ENCODE results near the gene IPMK. TPM values are rescaled to one million over a fixed set of nuclear protein-coding genes. Genes with fewer than 3 reads are reported as not detected.

IPMK gene
- total and polyA plus RNA-seq, 2 donors from 2014 or later: 1.7 to 5.0 TPM

- intact Hi-C loops (cut with DNase I): no loop called here
- FAIRE-seq: peak; percentile 19
- H3K9ac ChIP-seq (ENCODE audit: low read length in 3 of 3): no peak overlapping the region
- peaks cover 0 to 3% (median 0%) of the 10 kb centered on the region in 3 donors for H3K4me1 ChIP-seq (ENCODE audit: control insufficient read depth in 2 of 3, insufficient read depth in 2 of 3, low read depth in 1 of 3, low read length in 3 of 3)
- no peaks in the 10 kb centered on the region for H3K27me3 ChIP-seq (ENCODE audit: control insufficient read depth, insufficient read depth, low read length)
- DNase-seq: peak in 2 of 5 donors; percentile 16 to 39
- TF ChIP-seq CTCF (IDR thresholded peaks at IDR 0.05; ENCODE audit: borderline replicate concordance, extremely low read depth, insufficient read depth): peak; percentile 80
- H3K9me3 ChIP-seq (ENCODE audit: control insufficient read depth in 2 of 3, insufficient read depth in 1 of 3, low read length in 3 of 3): no peaks in the 10 kb centered on the region
- H3K27ac ChIP-seq (ENCODE audit: low read depth in 2 of 2, low read length in 2 of 2): no peak overlapping the region
- H3K36me3 ChIP-seq (ENCODE audit: control insufficient read depth in 2 of 3, insufficient read depth in 3 of 3, low read length in 3 of 3): no peaks in the 10 kb centered on the region
- no peak overlapping the region for H3K4me3 ChIP-seq (ENCODE audit: low read length in 3 of 3)
Measured at GRCh38 chr10:58291538-58292174, 24.0 kb upstream of the IPMK start.

GRCh38 chr10:58282615-58283014 lies 14.9 kb upstream of the IPMK start:
- TF ChIP-seq CTCF (IDR thresholded peaks at IDR 0.05; ENCODE audit: borderline replicate concordance, extremely low read depth, insufficient read depth): no peak
- intact Hi-C loops (cut with DNase I): loop anchor here (10.0 kb wide), 1 partner anchor 98 kb away; no protein-coding TSS in a partner anchor
- peaks cover 0 to 3% (median 0%) of the 10 kb centered on the region in 3 donors for H3K36me3 ChIP-seq (ENCODE audit: control insufficient read depth in 2 of 3, insufficient read depth in 3 of 3, low read length in 3 of 3)
- no peaks in the 10 kb centered on the region for H3K9me3 ChIP-seq (ENCODE audit: control insufficient read depth in 2 of 3, insufficient read depth in 1 of 3, low read length in 3 of 3)
- peak in 1 of 5 donors; percentile 7 for DNase-seq
- no peak overlapping the region for H3K27ac ChIP-seq (ENCODE audit: low read depth in 2 of 2, low read length in 2 of 2)
- H3K4me1 ChIP-seq (ENCODE audit: control insufficient read depth in 2 of 3, insufficient read depth in 2 of 3, low read depth in 1 of 3, low read length in 3 of 3): no peaks in the 10 kb centered on the region
- H3K4me3 ChIP-seq (ENCODE audit: low read length in 3 of 3): no peak overlapping the region
- no peak overlapping the region for H3K9ac ChIP-seq (ENCODE audit: low read length in 3 of 3)
- H3K27me3 ChIP-seq (ENCODE audit: control insufficient read depth, insufficient read depth, low read length): no peaks in the 10 kb centered on the region
- no peak for FAIRE-seq

- Histone ChIP-seq H3K36me3 (ENCODE audit: control insufficient read depth in 2 of 3, insufficient read depth in 3 of 3, low read length in 3 of 3) (peaks cover 0 to 3% (median 0%) of the 10 kb centered on the region in 3 donors), H3K9ac (ENCODE audit: low read length in 3 of 3) (no peak overlapping the region), H3K9me3 (ENCODE audit: control insufficient read depth in 2 of 3, insufficient read depth in 1 of 3, low read length in 3 of 3) (no peaks in the 10 kb centered on the region), H3K4me1 (ENCODE audit: control insufficient read depth in 2 of 3, insufficient read depth in 2 of 3, low read depth in 1 of 3, low read length in 3 of 3) (no peaks in the 10 kb centered on the region), H3K27me3 (ENCODE audit: control insufficient read depth, insufficient read depth, low read length) (no peaks in the 10 kb centered on the region), H3K27ac (ENCODE audit: low read depth in 2 of 2, low read length in 2 of 2) (no peak overlapping the region), H3K4me3 (ENCODE audit: low read length in 3 of 3) (no peak overlapping the region)
- no peak for FAIRE-seq
- no peak for TF ChIP-seq CTCF (IDR thresholded peaks at IDR 0.05; ENCODE audit: borderline replicate concordance, extremely low read depth, insufficient read depth)
- DNase-seq: no peak
- intact Hi-C loops (cut with DNase I): loop anchor here (10.0 kb wide), 1 partner anchor 96 kb away; no protein-coding TSS in a partner anchor
Measured at GRCh38 chr10:58281092-58281752, 13.5 kb upstream of the IPMK start.
